Bronchial epithelial cell (primary cell): ENCODE data around the gene AMACR. TPM values are rescaled to one million over a fixed set of nuclear protein-coding genes. Genes with fewer than 3 reads are reported as not detected.
A peak's percentile ranks its signal among the peaks of the same experiment; 100 is the strongest.

Experiments
- DNase-seq: peaks from one replicate; pipeline ENCODE4 v3.0.0-alpha.2; 2010; ENCODE audit warnings: low read depth
- FAIRE-seq: peaks from 2 replicates; lab custom pipeline; 2011; peaks lifted over from hg19 to GRCh38; lab: Jason Lieb, UNC
- H3K27me3 ChIP-seq: 2 replicates; pipeline ENCODE4 v1.5.1; 2011; ENCODE audit warnings: low read length; ENCODE audit not compliant: control insufficient read depth, insufficient read depth
- H3K36me3 ChIP-seq: 2 replicates; pipeline ENCODE4 v1.5.1; 2011; ENCODE audit warnings: low read length; ENCODE audit not compliant: control insufficient read depth, insufficient read depth
- H3K4me3 ChIP-seq: 2 replicates; pipeline ENCODE4 v1.5.1; 2011; ENCODE audit warnings: mild to moderate bottlenecking, low read depth, low read length, control low read depth
- CTCF ChIP-seq: IDR thresholded peaks from 2 replicates; pipeline ENCODE4 v1.5.1; 2011; ENCODE audit warnings: mild to moderate bottlenecking, moderate library complexity, low read length, control low read depth, inconsistent platforms; ENCODE audit not compliant: insufficient read depth, severe bottlenecking
- total RNA-seq: library from RNA; depleted of rRNA; stranded (reverse); fragments of >200 nt; gene quantifications from 2 replicates; pipeline ENCODE4 v1.2.1, GENCODE V29; 2014

AMACR gene
- total RNA-seq, 1 donor from 2014 or later = 6.3 TPM

GRCh38 chr5:34053571-34054399, 45.9 kb upstream of the AMACR start:
- Histone ChIP-seq H3K4me3 (no peak overlapping the region), H3K36me3 (no peaks in the 10 kb centered on the region), H3K27me3 (no peaks in the 10 kb centered on the region)
- FAIRE-seq (no peak), DNase-seq (no peak)
- no peak for TF ChIP-seq CTCF

- Histone ChIP-seq H3K36me3 (no peaks in the 10 kb centered on the region), H3K27me3 (no peaks in the 10 kb centered on the region), H3K4me3 (no peak overlapping the region)
- no peak for FAIRE-seq
- TF ChIP-seq CTCF = no peak
- peak; percentile 91 for DNase-seq
Measured at GRCh38 chr5:34053133-34053532, 45.3 kb upstream of the AMACR start.

- FAIRE-seq (no peak), DNase-seq (no peak)
- Histone ChIP-seq H3K36me3 (no peaks in the 10 kb centered on the region), H3K27me3 (no peaks in the 10 kb centered on the region), H3K4me3 (no peak overlapping the region)
- TF ChIP-seq CTCF = no peak
Measured at GRCh38 chr5:34051374-34051980, 43.6 kb upstream of the AMACR start.

- no peak for DNase-seq
- no peak for FAIRE-seq
- TF ChIP-seq CTCF = no peak
- Histone ChIP-seq H3K4me3 (no peak overlapping the region), H3K27me3 (no peaks in the 10 kb centered on the region), H3K36me3 (no peaks in the 10 kb centered on the region)
Measured at GRCh38 chr5:34047774-34048572, 40.1 kb upstream of the AMACR start.

GRCh38 chr5:34047143-34047542, 39.3 kb upstream of the AMACR start:
- Histone ChIP-seq H3K27me3 (no peaks in the 10 kb centered on the region), H3K4me3 (no peak overlapping the region), H3K36me3 (no peaks in the 10 kb centered on the region)
- FAIRE-seq = no peak
- TF ChIP-seq CTCF = no peak
- peak; percentile 68 for DNase-seq
